CD4-positive, alpha-beta T cell treated with Interleukin-10 for 1 hour (primary cell): ENCODE data around the gene LRP1-AS.

ENCODE experiments used
- DNase-seq: peaks from one replicate; pipeline ENCODE4 v3.0.0-alpha.2; 2020

Gene LRP1-AS

GRCh38 chr12:57116580-57117281 lies 30.7 kb downstream of the LRP1-AS start:
- DNase-seq, result no peak

DNA sequence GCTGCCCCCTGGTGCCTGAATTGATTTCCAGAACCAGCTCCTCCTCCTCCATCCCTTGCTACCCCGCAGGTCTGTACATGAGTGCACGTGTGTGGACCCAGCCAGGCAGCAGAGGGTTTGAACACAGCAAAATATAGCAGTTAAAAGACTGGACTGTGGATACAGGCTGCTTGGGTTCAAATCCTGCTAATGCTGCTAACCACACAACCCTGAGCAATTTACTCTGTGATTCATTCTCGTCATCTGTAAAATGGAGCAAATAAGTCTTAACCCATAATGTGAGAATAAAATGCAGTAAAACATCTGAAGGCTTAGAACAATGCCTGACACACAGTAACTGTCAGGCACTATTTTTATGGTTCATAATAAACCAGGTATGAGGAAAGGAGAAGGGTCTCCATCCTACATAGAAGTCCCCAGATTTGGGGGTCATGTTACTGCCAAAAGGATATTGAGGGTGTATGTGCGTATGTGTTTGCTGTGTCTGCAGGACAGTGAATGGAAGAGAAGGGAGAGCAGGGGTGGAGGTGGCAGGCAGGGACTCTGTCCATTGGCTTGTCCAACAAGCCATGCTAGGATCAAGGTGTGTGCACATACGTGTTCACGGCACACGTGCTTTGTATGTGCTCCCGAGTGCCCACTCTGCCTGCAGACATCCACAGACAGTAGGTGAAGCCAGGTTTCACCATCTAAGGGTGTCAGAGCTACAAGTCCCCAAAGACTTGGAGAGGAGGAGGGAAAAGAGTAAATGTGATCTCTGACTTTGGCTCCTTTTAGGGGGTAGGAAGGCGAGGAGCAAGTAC lies 34.7 kb downstream of the LRP1-AS start:
- no peak for DNase-seq

- peak; percentile 93 for DNase-seq
Observed at GRCh38 chr12:57111031-57111734, 36.2 kb downstream of the LRP1-AS start, which contains the start of gene STAT6. Gene STAT6, minus strand, starts transcription at chr12:57111362. Its CDS starts 3,084 bp downstream, at chr12:57108278.

DNA sequence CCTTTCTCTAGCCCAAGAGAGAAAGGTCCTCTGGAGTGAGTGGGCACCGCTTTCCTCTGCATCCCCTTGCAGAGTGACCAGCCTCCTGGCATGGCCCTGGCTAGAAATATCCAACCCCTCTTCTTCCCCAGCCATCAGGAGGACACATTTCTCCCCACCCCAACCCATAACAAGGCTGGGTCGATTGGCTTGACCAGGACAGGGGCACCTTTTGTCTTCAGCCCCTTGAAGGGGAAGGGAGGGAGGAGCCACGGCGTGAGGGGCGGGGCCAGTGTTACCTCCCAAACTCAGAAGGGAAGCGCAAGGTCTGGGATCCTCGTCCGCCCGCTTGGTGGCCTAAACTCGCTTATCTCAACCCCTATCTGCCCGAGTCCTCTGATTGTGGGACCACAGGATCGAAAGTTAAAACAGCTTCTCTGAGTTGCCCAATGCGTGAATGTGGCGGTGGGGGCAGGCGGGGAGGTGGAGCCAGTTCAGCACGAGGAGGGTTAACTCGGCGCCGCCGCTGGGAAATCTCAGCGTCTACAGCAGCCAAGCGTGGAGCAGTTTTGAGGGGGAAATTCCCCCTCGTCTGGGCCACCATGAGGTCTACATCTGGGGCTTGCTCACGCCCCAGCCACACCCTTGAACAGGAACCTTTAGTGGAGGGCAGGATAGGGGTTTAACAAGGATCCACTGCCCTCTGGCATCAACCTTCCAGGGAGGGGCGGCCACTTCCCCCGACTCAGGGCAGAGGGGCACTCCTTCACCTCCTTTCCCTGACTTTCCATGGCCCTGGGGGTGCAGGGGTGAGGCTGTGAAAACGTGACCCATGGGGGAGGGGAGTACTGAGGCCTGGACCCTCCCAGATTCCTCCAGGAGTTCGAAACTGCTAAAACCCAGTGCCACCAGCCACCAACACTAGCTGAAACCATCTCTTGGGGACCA lies 37.1 kb downstream of the LRP1-AS start:
- DNase-seq, result peak; percentile 86

DNA sequence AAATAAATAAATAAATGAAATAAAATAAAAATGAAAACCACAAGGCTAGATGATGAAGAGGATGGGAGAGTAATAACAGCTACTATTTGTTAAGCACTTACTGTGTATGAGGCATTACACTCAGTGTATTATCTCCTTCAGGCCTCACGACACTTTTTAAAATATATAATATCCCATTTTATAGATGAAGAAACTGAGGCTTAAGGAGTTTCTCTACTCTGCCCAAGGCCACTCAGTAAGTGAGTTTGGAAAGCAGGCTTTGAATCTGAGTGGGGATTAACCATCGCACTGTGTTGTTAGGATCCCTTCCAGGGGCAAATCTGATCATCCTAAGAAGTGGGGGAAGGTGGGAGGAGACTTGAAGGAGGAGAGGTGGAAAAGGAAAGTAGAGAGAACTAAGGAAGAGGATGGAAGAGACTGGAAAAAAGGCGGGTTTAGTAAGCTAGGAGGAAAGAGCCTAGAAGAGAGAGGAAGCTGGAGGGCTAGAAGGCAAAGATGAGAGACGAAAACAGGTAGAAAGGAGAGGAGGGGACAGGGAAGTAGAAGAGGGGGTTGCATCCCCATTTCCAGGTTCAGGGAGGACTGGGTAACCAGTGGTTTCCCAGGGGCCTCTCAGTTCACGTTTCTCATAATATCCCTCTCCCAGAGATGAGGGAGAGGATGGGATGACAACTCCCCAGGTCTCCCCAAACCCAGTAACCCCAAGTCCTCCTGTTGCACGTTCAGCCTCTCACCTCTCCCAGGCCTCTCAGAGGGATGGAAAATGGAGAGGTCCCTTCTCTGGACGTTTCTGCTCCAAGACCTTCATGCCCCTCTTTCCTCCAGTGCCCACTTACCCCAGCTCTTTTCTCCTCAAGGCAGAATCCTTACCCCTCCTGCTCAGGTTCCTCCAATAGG lies 38.0 kb downstream of the LRP1-AS start:
- no peak for DNase-seq

DNA sequence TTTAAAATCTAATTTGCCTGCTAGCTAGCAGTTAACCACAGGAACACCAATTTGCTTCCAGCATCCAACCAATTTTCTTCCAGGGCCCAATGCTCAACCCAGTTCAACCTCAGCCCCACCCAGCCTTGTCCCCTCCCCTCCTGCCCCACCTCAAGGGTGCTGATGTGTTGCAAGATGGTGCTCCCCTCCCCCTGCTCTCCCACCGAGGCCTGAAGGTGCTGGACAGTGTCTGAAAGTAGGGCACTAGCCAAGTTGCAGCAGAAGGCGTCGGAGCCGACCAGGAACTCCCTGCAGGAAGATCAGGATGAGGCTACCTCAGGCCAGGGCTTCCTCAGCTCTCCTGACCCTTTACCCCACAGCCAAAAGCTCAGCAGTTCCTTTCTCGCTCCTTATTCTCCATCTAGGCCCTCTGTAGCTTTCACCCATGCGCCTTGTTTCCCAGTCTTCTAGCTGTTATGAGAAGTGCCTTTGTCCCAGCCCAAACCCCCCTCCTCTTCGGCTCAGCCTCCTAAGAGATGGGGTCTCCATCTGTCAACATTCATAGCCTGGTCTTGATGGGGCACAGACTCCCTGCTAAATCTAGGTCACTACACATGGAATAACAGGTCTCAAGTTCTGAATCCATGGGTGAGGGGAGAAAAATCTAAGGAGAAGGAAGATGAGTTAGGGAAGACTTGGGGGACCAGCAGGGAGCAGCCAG lies 39.8 kb downstream of the LRP1-AS start:
- DNase-seq, result no peak

DNA sequence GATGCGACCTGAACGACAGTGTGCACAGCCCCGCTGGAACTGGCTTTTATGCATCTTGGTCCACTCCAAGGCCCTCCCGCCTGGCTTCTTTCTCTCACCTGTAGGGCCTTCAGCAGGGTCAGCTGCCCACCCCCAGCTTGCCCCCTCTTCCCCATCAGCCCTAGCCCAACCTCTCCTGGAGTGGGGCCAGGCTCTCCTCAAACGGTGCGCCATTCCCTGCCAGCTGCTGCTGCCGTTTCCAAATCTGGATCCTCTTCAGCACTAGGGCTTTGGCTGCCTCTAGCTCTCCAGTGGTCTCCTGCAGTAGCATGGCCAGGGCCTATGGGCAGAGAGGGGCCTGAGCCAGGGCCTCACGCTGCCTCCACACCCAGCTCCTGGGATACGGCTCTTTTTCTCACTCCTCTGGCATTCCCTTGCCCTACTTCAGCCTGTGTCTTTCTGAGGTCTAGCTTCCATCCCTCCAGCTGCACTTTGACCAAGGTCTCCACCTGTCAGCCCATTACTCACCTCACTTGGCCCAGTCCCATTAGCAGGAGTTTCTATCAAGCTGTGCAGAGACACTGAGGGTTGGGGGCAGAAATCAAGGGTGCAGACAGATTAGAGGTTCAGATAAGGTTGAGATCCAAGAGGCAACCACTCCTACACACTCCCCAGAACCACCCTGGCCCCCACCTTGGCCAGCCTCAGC lies 41.3 kb downstream of the LRP1-AS start:
- no peak for DNase-seq

DNA sequence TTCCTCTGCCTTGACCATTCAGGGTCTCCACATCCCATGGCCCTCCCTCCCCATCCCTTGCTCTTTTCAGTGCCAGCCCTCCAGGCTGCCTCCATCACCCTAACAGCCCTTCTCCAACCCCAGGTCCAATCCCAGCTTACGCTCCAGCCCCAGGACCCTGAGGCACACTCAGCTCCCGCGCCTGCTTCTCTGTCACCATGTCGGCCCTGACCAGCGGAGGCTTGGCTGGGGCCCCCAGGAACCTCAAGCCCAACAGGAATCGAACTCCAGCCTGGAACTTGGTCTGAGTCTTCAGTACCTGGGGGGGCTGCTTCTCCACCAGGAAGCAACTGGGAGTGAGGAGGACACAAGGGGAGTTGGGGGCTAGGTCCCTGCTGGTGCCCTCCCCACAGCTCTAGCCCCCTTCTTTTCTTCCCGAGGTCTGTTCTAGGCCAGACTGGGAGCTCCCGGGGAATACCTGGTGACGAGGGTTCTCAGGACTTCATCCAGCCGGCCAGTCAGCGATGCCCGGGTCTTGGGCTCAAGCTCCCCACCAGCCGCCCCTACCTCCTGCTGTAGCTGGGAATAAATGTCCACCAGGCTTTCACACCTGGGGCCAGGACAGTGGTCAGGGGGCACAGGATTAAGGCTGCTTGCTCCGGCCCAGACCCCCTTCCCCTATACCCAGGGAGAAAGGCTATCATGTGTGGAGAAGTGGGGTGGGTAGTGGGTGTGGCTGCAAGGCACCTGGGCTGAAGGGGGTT lies 42.2 kb downstream of the LRP1-AS start:
- no peak for DNase-seq

DNA sequence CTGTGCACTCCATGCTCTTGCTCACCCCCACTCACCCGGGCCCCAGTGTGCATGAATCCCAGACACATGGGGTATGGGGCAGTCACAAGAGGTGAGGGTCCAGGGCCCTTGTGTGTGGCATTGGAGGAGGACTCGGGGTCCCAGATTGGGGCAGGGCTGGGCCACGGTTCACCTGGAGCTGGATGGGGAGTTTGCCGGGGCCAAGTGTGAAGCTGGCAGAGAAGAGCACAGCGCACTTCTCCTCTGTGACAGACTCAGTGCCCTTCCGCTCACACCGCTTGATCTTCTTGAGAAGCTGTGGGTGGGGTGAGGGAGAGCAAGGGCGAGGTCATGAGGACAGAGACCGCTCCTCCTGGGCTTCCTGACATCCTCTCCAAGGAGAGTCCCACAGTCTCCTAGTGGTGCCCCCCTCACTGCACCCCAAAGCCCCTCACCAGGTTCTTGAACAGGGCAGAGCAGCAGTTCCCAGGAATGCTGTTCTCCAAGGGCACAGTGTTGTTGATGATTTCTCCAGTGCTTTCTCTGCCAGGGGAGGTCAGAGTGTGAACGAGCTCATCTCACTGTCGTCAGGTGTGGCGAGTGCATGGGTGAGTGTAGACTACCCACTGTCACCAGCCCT lies 43.0 kb downstream of the LRP1-AS start:
- no peak for DNase-seq

GRCh38 chr12:57103856-57104255 lies 43.6 kb downstream of the LRP1-AS start:
- DNase-seq, result no peak

GRCh38 chr12:57101892-57102695 lies 45.3 kb downstream of the LRP1-AS start:
- no peak for DNase-seq

- no peak for DNase-seq
Observed at GRCh38 chr12:57099766-57100165, 47.7 kb downstream of the LRP1-AS start.

GRCh38 chr12:57099047-57099714 lies 48.2 kb downstream of the LRP1-AS start:
- DNase-seq, result no peak

DNA sequence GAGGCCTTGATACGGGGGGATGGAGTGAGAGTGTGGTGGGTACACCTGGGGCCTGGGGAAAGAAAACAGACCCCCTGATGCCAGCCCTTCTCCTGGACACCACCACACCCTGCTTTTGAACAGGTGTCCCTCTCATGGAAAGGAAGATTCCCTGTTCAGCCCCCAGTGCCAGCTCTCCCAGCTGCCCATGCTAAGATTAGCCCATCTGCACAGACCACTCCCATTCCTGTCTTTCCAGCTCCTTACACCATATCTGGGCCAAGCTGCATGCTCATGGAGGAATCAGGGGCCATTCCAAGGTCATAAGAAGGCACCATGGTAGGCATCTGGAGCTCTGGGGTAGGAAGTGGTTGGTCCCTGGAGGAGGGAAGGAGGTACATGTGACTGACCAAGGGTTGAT lies 48.9 kb downstream of the LRP1-AS start:
- DNase-seq, result no peak

GRCh38 chr12:57097554-57097835 lies 49.9 kb downstream of the LRP1-AS start:
- DNase-seq, result no peak

DNA sequence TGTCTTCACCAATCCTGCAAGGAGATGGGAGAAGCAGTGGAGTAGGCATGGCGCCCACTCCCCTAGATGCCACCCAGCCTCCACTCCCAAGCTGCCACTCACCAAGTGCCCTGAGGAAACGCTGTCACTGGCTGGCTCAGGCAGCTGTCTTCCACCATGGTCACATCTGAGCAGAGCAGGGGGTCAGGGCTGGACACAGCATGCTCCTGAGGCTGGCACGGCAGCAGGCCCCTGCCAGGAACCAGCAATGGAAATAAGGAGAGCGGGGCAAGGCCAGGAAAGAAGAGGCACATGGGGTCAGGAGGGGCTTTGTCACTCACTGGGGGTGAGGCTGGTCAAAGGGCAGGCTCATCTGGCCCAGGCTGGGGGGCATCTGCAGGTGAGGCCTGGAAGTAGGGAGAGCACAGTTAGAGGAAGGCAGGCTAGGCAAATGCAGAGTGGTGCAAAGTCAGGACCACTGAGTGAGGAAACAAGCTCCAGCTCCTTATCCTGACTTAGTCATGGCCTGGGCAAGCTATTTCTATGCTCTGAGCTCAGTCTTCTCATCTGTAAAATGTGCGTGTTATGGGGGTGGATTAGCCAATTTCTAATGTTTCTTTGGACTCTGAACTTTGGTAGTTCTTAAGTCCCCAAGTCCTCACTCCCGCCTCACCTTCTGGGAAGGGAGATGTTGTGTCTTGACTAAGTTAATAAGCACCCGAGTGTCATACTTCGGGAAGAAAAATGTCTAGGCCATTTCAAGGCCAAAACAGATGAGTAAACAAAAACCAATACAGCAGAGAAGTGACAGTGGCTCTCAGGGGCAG lies 50.5 kb downstream of the LRP1-AS start:
- no peak for DNase-seq

GRCh38 chr12:57096099-57096572 lies 51.3 kb downstream of the LRP1-AS start:
- DNase-seq, result no peak
